T-cell (primary cell): ENCODE results near the gene SUMF2. TPM values are rescaled to one million over a fixed set of nuclear protein-coding genes. Genes with fewer than 3 reads are reported as not detected.
"Not testable (repeated sequence)": the region's sequence is repeated elsewhere in the genome, so short reads cannot be mapped to it uniquely, and the experiment has no call there.

Experiments
- ATAC-seq, 4 experiments: fragments of 200-7000 bp in 3 of 4; fragments of 150-1000 bp in 1 of 4; cut with Tn5 transposase; replicated peaks in 1 of 4; 1 replicate in 3 of 4; 2 replicates in 1 of 4; pipeline ENCODE4 v1.10.0; 2021; ENCODE audit warnings: moderate library complexity in 3 of 4, mild to moderate bottlenecking in 2 of 4, moderate number of reproducible peaks in 1 of 4
- CTCF ChIA-PET, 2 donors: fragments of 300-600 bp; sonication (Branson Sonifier 250); formaldehyde crosslinking; loops; one replicate each; lab custom pipeline; 2022; ENCODE audit warnings: antibody characterized with exemption in 2 of 2; lab: Charles Lee
- POLR2A ChIA-PET, 2 donors: fragments of 300-600 bp; sonication (Branson Sonifier 250); formaldehyde crosslinking; loops; one replicate each; lab custom pipeline; 2022; ENCODE audit warnings: antibody characterized with exemption in 2 of 2; lab: Charles Lee
- DNase-seq, 35 experiments: peaks; one replicate each; pipeline versions ENCODE4 v3.0.0 to v3.0.0-alpha.2; 2013 to 2023
- H3K27ac ChIP-seq: one replicate; pipeline ENCODE4 v1.5.1; 2013; ENCODE audit warnings: low read length
- H3K27me3 ChIP-seq, 2 experiments: replicated peaks in 1 of 2; 1 replicate in 1 of 2; 2 replicates in 1 of 2; pipeline versions ENCODE4 v1.6.1 to v1.7.0; 2013; ENCODE audit warnings: low read length in 1 of 2, mixed read lengths in 1 of 2; ENCODE audit not compliant: control insufficient read depth in 2 of 2, insufficient read depth in 2 of 2; ENCODE audit errors: extremely low read depth in 1 of 2
- H3K36me3 ChIP-seq, 2 donors: 1 replicate in 1 of 2; 2 replicates in 1 of 2; pipeline versions ENCODE4 v1.6.1 to v1.7.0; 2013; ENCODE audit warnings: low read length in 1 of 2; ENCODE audit not compliant: control insufficient read depth in 2 of 2, insufficient read depth in 1 of 2; ENCODE audit errors: extremely low read depth in 1 of 2
- H3K4me1 ChIP-seq, 2 experiments: 1 replicate in 1 of 2; 2 replicates in 1 of 2; pipeline versions ENCODE4 v1.6.1 to v1.7.0; 2013; ENCODE audit warnings: low read length in 2 of 2, mixed read lengths in 1 of 2; ENCODE audit not compliant: insufficient read depth in 2 of 2, control insufficient read depth in 1 of 2; ENCODE audit errors: extremely low read depth in 1 of 2
- H3K4me3 ChIP-seq, 2 donors: 1 replicate in 1 of 2; 2 replicates in 1 of 2; pipeline versions ENCODE4 v1.5.1 to v1.7.0; 2013; ENCODE audit warnings: mild to moderate bottlenecking in 2 of 2, low read length in 1 of 2, moderate library complexity in 1 of 2; ENCODE audit not compliant: control insufficient read depth in 1 of 2; ENCODE audit errors: extremely low read depth in 1 of 2
- H3K9me3 ChIP-seq: 2 replicates; pipeline ENCODE4 v1.7.0; 2013
- H3K27ac Mint-ChIP-seq, 2 donors: one replicate each; pipeline ENCODE4 v1.8.0; 2020 to 2021; ENCODE audit warnings: mild to moderate bottlenecking in 2 of 2, mixed read lengths in 2 of 2
- H3K27me3 Mint-ChIP-seq, 2 donors: one replicate each; pipeline ENCODE4 v1.8.0; 2021 to 2022; ENCODE audit warnings: mixed read lengths in 2 of 2
- H3K36me3 Mint-ChIP-seq: one replicate; pipeline ENCODE4 v1.8.0; 2021; ENCODE audit warnings: mixed read lengths
- H3K4me1 Mint-ChIP-seq, 3 donors: one replicate each; pipeline ENCODE4 v1.8.0; 2020 to 2022; ENCODE audit warnings: mixed read lengths in 3 of 3, mild to moderate bottlenecking in 1 of 3
- H3K4me3 Mint-ChIP-seq, 3 donors: one replicate each; pipeline ENCODE4 v1.8.0; 2020 to 2022; ENCODE audit warnings: mild to moderate bottlenecking in 3 of 3, mixed read lengths in 3 of 3, moderate library complexity in 3 of 3
- H3K9me3 Mint-ChIP-seq, 3 donors: one replicate each; pipeline ENCODE4 v1.8.0; 2020 to 2022; ENCODE audit warnings: mixed read lengths in 3 of 3
- WGBS: methylation state at CpG from one replicate; pipeline ENCODE4 v1.1.5; 2013; ENCODE audit warnings: missing lambda C conversion rate; ENCODE audit not compliant: insufficient coverage; 5-methylcytosine and 5-hydroxymethylcytosine counted together
- total RNA-seq, 35 experiments: library from RNA in 6 of 35; stranded (reverse) in 6 of 35; fragments of 120-200 nt in 1 of 35; gene quantifications; one replicate each; pipeline versions ENCODE4 v1.2.1 to v1.2.4 and lab custom pipeline; 2013 to 2026

SUMF2 gene
- total RNA-seq, 5 donors from 2014 or later (not counting 1 experiment from before 2014, with no cell fraction given) = 127 to 182 (median 174) TPM

GRCh38 chr7:56081626-56082340 is 17.7 kb downstream of the SUMF2 start:
- peaks cover 22 to 33% of the 10 kb centered on the region in 2 donors for H3K36me3 ChIP-seq
- 98% methylated on average over 23 of the region's 29 CpGs for WGBS
- no peak for DNase-seq

GRCh38 chr7:56083150-56083785 is 19.2 kb downstream of the SUMF2 start:
- DNase-seq = no peak
- Histone ChIP-seq H3K36me3 (peaks cover 12 to 28% of the 10 kb centered on the region in 2 donors), H3K27ac (no peak overlapping the region), H3K4me1 (no peaks in the 10 kb centered on the region), H3K27me3 (no peaks in the 10 kb centered on the region), H3K4me3 (no peak overlapping the region), H3K9me3 (no peaks in the 10 kb centered on the region)
- Mint-ChIP-seq H3K4me3 (no peak overlapping the region), H3K9me3 (no peaks in the 10 kb centered on the region), H3K27me3 (no peaks in the 10 kb centered on the region), H3K36me3 (peaks cover 11% of the 10 kb centered on the region), H3K27ac (no peak overlapping the region), H3K4me1 (no peaks in the 10 kb centered on the region)
- 90% methylated on average over 8 of the region's 13 CpGs for WGBS
- ATAC-seq = no peak
- POLR2A ChIA-PET = no interaction called here
- CTCF ChIA-PET = interaction anchor here in 1 of 2 donors (0.5 to 1.3 kb wide), 3 partner anchors 9 to 35 kb away, joined by 3 to 5 read pairs (median 3); no protein-coding TSS in a partner anchor

More at GRCh38 chr7:56081626-56082340, 17.7 kb downstream of the SUMF2 start:
- Histone ChIP-seq H3K4me1 (no peaks in the 10 kb centered on the region), H3K27ac (no peak overlapping the region), H3K27me3 (no peaks in the 10 kb centered on the region), H3K4me3 (no peak overlapping the region), H3K9me3 (no peaks in the 10 kb centered on the region)
- H3K9me3 Mint-ChIP-seq = no peaks in the 10 kb centered on the region
- H3K27ac Mint-ChIP-seq = no peak overlapping the region
- ChIA-PET CTCF (interaction anchor here in 1 of 2 donors (0.6 kb wide), 1 partner anchor 134 kb away, joined by 3 read pairs; no protein-coding TSS in a partner anchor), POLR2A (no interaction called here)
- peaks cover 12% of the 10 kb centered on the region for H3K36me3 Mint-ChIP-seq
- H3K4me3 Mint-ChIP-seq = no peak overlapping the region
- no peaks in the 10 kb centered on the region for H3K27me3 Mint-ChIP-seq
- no peaks in the 10 kb centered on the region for H3K4me1 Mint-ChIP-seq
- ATAC-seq = no peak

GRCh38 chr7:56086761-56087160 is 22.7 kb downstream of the SUMF2 start:
- no peaks in the 10 kb centered on the region for H3K27me3 ChIP-seq
- H3K36me3 ChIP-seq = peaks cover 6 to 9% of the 10 kb centered on the region in 2 donors
- Mint-ChIP-seq H3K4me3 (no peak overlapping the region), H3K9me3 (no peaks in the 10 kb centered on the region), H3K27me3 (no peaks in the 10 kb centered on the region), H3K4me1 (no peaks in the 10 kb centered on the region), H3K36me3 (peaks cover 3% of the 10 kb centered on the region), H3K27ac (no peak overlapping the region)
- POLR2A ChIA-PET = no interaction called here
- H3K27ac ChIP-seq = no peak overlapping the region
- 100% methylated on average over 4 of the region's 7 CpGs for WGBS
- CTCF ChIA-PET = no interaction called here
- H3K4me3 ChIP-seq = no peak overlapping the region
- ATAC-seq (no peak), DNase-seq (no peak)
- no peaks in the 10 kb centered on the region for H3K4me1 ChIP-seq
- no peaks in the 10 kb centered on the region for H3K9me3 ChIP-seq

- ChIA-PET POLR2A (interaction anchor here (0.5 to 1.0 kb wide), 2 partner anchors 11 to 23 kb away, joined by 3 read pairs; partner anchors contain the start of gene SUMF2 (in 1 of the 2)), CTCF (no interaction called here)
- Histone ChIP-seq H3K9me3 (no peaks in the 10 kb centered on the region), H3K27me3 (no peaks in the 10 kb centered on the region), H3K36me3 (peaks cover 3 to 9% of the 10 kb centered on the region in 2 donors), H3K4me3 (no peak overlapping the region), H3K27ac (no peak overlapping the region), H3K4me1 (no peaks in the 10 kb centered on the region)
- no peak for ATAC-seq
- Mint-ChIP-seq H3K4me1 (no peaks in the 10 kb centered on the region), H3K4me3 (no peak overlapping the region), H3K27ac (no peak overlapping the region), H3K27me3 (no peaks in the 10 kb centered on the region), H3K9me3 (no peaks in the 10 kb centered on the region), H3K36me3 (peaks cover 3% of the 10 kb centered on the region)
- WGBS = 92% methylated on average over 8 of the region's 16 CpGs
- DNase-seq = no peak
These were observed 23.4 kb downstream of the SUMF2 start for GRCh38 chr7:56087445-56087844.

- H3K9me3 Mint-ChIP-seq = no peaks in the 10 kb centered on the region
- CTCF ChIA-PET = interaction anchor here (0.6 kb wide), 2 partner anchors 26 kb away, joined by 3 to 7 read pairs; no protein-coding TSS in a partner anchor
These were observed 27.5 kb downstream of the SUMF2 start for GRCh38 chr7:56091591-56091990.

GRCh38 chr7:56092388-56092787 is 28.3 kb downstream of the SUMF2 start:
- H3K4me3 ChIP-seq, ATAC-seq, H3K36me3 Mint-ChIP-seq, H3K36me3 ChIP-seq, H3K4me1 Mint-ChIP-seq, H3K27me3 Mint-ChIP-seq, H3K9me3 ChIP-seq, H3K4me3 Mint-ChIP-seq, H3K27ac Mint-ChIP-seq, DNase-seq, H3K9me3 Mint-ChIP-seq, H3K27ac ChIP-seq, H3K27me3 ChIP-seq, H3K4me1 ChIP-seq: not testable (repeated sequence)
- WGBS = no CpG with 5 or more reads among the region's 6 CpGs
- CTCF ChIA-PET = interaction anchor here (0.6 kb wide), 2 partner anchors 27 to 63 kb away, joined by 3 to 8 read pairs; no protein-coding TSS in a partner anchor
- POLR2A ChIA-PET = interaction anchor here in 1 of 2 donors (0.7 to 0.9 kb wide), 2 partner anchors 14 to 27 kb away, joined by 3 read pairs; partner anchors contain the start of gene CHCHD2

More at GRCh38 chr7:56091591-56091990, 27.5 kb downstream of the SUMF2 start:
- peaks cover 5% of the 10 kb centered on the region for H3K36me3 Mint-ChIP-seq
- H3K4me1 Mint-ChIP-seq = no peaks in the 10 kb centered on the region
- no peak overlapping the region for H3K4me3 ChIP-seq
- no peaks in the 10 kb centered on the region for H3K27me3 Mint-ChIP-seq
- no peaks in the 10 kb centered on the region for H3K9me3 ChIP-seq
- no peaks in the 10 kb centered on the region for H3K4me1 ChIP-seq
- POLR2A ChIA-PET = interaction anchor here in 1 of 2 donors (0.6 kb wide), 1 partner anchor 102 kb away, joined by 3 read pairs; no protein-coding TSS in a partner anchor
- H3K4me3 Mint-ChIP-seq = no peak overlapping the region
- H3K27ac Mint-ChIP-seq = no peak overlapping the region
- peaks cover 3 to 4% of the 10 kb centered on the region in 2 donors for H3K36me3 ChIP-seq
- DNase-seq (no peak), ATAC-seq (peak in 2 of 4 experiments; percentile 10 to 15)
- H3K27ac ChIP-seq = no peak overlapping the region
- 95% methylated on average over 3 of the region's 3 CpGs for WGBS
- H3K27me3 ChIP-seq = no peaks in the 10 kb centered on the region
